Naive thymus-derived CD8-positive, alpha-beta T cell (primary cell): ENCODE data around the gene ME3. TPM values are rescaled to one million over a fixed set of nuclear protein-coding genes. Genes with fewer than 3 reads are reported as not detected.
"Not testable (repeated sequence)": the region's sequence is repeated elsewhere in the genome, so short reads cannot be mapped to it uniquely, and the experiment has no call there.

Source experiments
- ATAC-seq, 2 donors: fragments of 150-1000 bp; cut with Tn5 transposase in 1 of 2; sonication (Bioruptor Pico), chemical (Tn5 transposase) in 1 of 2; 1 replicate in 1 of 2; 2 replicates in 1 of 2; pipeline ENCODE4 v1.10.0; 2021; ENCODE audit warnings: mild to moderate bottlenecking in 2 of 2, moderate library complexity in 2 of 2
- POLR2A ChIA-PET: fragments of 350-600 bp; sonication (Branson Sonifier 250); formaldehyde crosslinking; loops from one replicate; lab custom pipeline; 2021; ENCODE audit warnings: antibody characterized with exemption; lab: Charles Lee
- DNase-seq, 10 donors: peaks; one replicate each; pipeline versions ENCODE4 v3.0.0 to v3.0.0-alpha.2; 2020 to 2022
- H3K27ac Mint-ChIP-seq, 10 donors: one replicate each; pipeline ENCODE4 v1.8.0; 2020 to 2022; ENCODE audit warnings: mild to moderate bottlenecking in 10 of 10, mixed read lengths in 10 of 10, moderate library complexity in 4 of 10, inconsistent platforms in 1 of 10
- H3K27me3 Mint-ChIP-seq, 5 donors: one replicate each; pipeline ENCODE4 v1.8.0; 2021 to 2022; ENCODE audit warnings: mixed read lengths in 5 of 5
- H3K36me3 Mint-ChIP-seq, 3 donors: one replicate each; pipeline ENCODE4 v1.8.0; 2020 to 2022; ENCODE audit warnings: mixed read lengths in 3 of 3, mild to moderate bottlenecking in 2 of 3, inconsistent platforms in 1 of 3
- H3K4me1 Mint-ChIP-seq, 4 donors: one replicate each; pipeline ENCODE4 v1.8.0; 2021 to 2022; ENCODE audit warnings: mixed read lengths in 4 of 4
- H3K4me3 Mint-ChIP-seq, 10 donors: one replicate each; pipeline ENCODE4 v1.8.0; 2020 to 2022; ENCODE audit warnings: mild to moderate bottlenecking in 10 of 10, mixed read lengths in 10 of 10, moderate library complexity in 6 of 10, inconsistent platforms in 1 of 10
- H3K9me3 Mint-ChIP-seq, 9 donors: one replicate each; pipeline ENCODE4 v1.8.0; 2020 to 2022; ENCODE audit warnings: mixed read lengths in 9 of 9, mild to moderate bottlenecking in 3 of 9, inconsistent platforms in 1 of 9, moderate library complexity in 1 of 9
- polyA plus RNA-seq, 3 donors: library from polyadenylated mRNA; unstranded; fragments of 300-500 nt; fragmentation: Illumina TruSeq; gene quantifications; one replicate each; pipeline ENCODE4 v1.2.3, GENCODE V29; 2021
- total RNA-seq, 8 experiments: library from RNA in 2 of 8; stranded (reverse) in 2 of 8; gene quantifications; one replicate each; pipeline ENCODE4 v1.2.3 and lab custom pipeline; 2021 to 2026

Gene ME3
- total and polyA plus RNA-seq, 5 experiments from 2014 or later: 0.48 to 2.5 (median 1.1) TPM

DNA sequence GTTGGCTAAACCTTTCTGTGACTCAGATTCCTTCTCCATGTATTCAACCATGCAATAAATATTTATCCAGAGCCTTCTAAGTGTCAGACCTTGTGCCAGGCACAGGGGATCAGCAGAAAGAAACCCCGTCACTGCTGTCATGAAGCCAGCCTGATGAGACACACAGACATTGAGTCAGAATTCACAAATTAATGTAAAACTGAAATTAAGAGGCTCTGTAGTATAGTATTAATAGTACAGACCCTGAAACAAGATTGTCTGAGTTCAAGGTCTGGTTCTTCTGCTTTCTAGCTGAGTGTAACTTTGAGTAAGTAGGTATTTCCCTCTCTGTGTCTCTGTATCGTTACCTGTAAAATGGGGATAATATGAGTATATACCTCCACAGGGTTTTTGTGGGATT is 46.9 kb downstream of the ME3 start:
- Mint-ChIP-seq H3K4me3 (no peak overlapping the region), H3K36me3 (no peaks in the 10 kb centered on the region), H3K27ac (no peak overlapping the region), H3K4me1 (no peaks in the 10 kb centered on the region), H3K27me3 (peaks cover 0 to 3% (median under 1%) of the 10 kb centered on the region in 5 donors), H3K9me3 (no peaks in the 10 kb centered on the region)
- no peak for ATAC-seq
- POLR2A ChIA-PET: no interaction called here
- DNase-seq: no peak

- Mint-ChIP-seq H3K27me3 (peaks cover 0 to 1% (median 0%) of the 10 kb centered on the region in 5 donors), H3K27ac (no peak overlapping the region), H3K4me1 (no peaks in the 10 kb centered on the region), H3K9me3 (peaks cover 0 to 3% (median 0%) of the 10 kb centered on the region in 9 donors), H3K36me3 (no peaks in the 10 kb centered on the region), H3K4me3 (no peak overlapping the region)
- ATAC-seq (no peak), DNase-seq (no peak)
- POLR2A ChIA-PET: no interaction called here
Measured at GRCh38 chr11:86624366-86624765, 48.0 kb downstream of the ME3 start.

GRCh38 chr11:86623736-86624135 is 48.7 kb downstream of the ME3 start:
- peaks cover 0 to 1% (median 0%) of the 10 kb centered on the region in 5 donors for H3K27me3 Mint-ChIP-seq
- no peak overlapping the region for H3K27ac Mint-ChIP-seq
- no peaks in the 10 kb centered on the region for H3K4me1 Mint-ChIP-seq
- DNase-seq (no peak), ATAC-seq (no peak)
- H3K9me3 Mint-ChIP-seq: peaks cover 0 to 5% (median 0%) of the 10 kb centered on the region in 9 donors
- no peak overlapping the region for H3K4me3 Mint-ChIP-seq
- POLR2A ChIA-PET: no interaction called here
- H3K36me3 Mint-ChIP-seq: no peaks in the 10 kb centered on the region

DNA sequence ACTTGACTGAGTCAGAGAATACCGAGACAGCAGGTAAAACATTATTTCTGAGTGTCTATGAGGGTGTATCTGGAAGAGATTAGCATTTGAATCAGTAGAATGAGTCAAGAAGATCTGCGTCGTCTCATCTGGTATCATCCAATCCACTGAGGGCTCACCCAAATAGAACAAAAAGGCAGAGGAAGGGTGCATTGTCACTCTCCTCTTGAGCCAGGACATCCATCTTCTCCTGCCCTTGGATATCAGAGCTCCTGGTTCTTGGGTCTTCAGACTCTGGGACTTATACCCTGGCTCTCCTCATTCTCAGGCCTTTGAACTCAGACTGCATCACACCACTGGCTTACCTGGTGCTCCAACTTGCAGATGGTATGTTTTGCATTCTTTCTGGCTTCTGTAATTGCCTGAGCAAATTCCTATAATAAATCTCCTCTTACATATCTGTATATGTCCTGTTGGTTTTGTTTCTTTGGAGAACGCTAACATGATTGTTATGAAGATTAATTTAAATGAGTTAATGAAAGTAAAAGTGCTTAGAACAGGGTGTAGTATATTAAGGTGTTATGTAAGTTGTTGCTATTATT is 49.3 kb downstream of the ME3 start:
- H3K36me3 Mint-ChIP-seq: no peaks in the 10 kb centered on the region
- H3K4me1 Mint-ChIP-seq: no peaks in the 10 kb centered on the region
- POLR2A ChIA-PET: no interaction called here
- H3K9me3 Mint-ChIP-seq: peaks cover 0 to 5% (median 0%) of the 10 kb centered on the region in 9 donors
- no peak overlapping the region for H3K27ac Mint-ChIP-seq
- H3K4me3 Mint-ChIP-seq: no peak overlapping the region
- ATAC-seq: no peak
- peaks cover 0 to 1% (median 0%) of the 10 kb centered on the region in 5 donors for H3K27me3 Mint-ChIP-seq
- DNase-seq: no peak

DNA sequence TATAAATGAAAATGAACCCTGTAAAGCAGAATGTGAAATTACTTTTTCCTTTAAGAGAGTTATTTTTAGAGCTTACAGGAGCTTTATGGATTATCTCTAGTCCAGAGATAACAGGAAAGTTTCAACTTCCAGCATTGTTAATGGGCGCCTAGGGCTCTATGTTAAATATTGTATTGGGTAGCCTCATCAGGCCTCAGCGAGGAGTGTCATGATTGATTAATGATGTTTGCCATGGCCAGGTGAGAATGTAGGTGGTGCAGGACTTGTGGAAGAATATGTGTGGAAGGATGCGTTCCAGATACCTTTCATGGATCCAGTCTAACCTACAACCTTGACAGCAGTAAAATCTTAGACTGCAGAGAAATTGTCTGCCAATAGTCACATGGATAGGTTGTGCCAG is 50.6 kb downstream of the ME3 start:
- DNase-seq (no peak), ATAC-seq (no peak)
- POLR2A ChIA-PET: no interaction called here
- Mint-ChIP-seq H3K4me3 (no peak overlapping the region), H3K36me3 (no peaks in the 10 kb centered on the region), H3K4me1 (no peaks in the 10 kb centered on the region), H3K27ac (no peak overlapping the region), H3K27me3 (peaks cover 0 to 1% (median 0%) of the 10 kb centered on the region in 5 donors), H3K9me3 (peaks cover 0 to 5% (median under 1%) of the 10 kb centered on the region in 9 donors)

DNA sequence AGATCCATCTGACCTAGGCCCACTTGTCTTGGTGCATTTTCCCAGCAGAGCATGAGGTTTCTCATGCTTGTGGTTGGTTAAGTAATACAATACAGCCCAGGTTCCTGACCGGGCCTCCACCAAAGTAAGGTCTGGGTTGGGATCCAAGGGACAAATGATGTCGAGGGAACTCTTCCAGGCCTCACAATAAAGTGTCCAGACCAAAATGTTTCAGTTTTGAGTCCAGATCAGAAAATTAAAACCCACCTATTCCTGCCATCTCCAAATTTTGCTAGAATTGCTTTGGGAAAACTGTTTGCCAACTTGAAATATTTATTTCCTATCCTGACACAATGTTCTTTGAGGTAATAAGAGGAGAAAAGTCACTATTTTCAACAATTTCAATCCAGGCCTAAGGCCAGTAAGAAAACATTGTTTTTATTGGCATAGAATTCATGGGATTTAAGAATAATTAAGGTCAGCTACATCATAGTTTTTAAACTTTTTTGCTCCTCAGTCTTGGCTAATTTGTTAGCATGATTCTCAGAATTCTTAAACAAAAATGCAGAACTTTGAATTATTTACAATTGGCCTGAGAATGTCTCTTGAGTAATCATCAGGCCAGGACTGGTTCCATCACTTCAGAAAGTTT is 51.4 kb downstream of the ME3 start:
- peaks cover 0 to 4% (median 0%) of the 10 kb centered on the region in 5 donors for H3K27me3 Mint-ChIP-seq
- no peak for ATAC-seq
- H3K36me3 Mint-ChIP-seq: peaks cover 0 to 5% (median 0%) of the 10 kb centered on the region in 3 donors
- no peaks in the 10 kb centered on the region for H3K4me1 Mint-ChIP-seq
- no peak overlapping the region for H3K4me3 Mint-ChIP-seq
- POLR2A ChIA-PET: no interaction called here
- no peak overlapping the region for H3K27ac Mint-ChIP-seq
- no peak for DNase-seq
- peaks cover 0 to 9% (median 3%) of the 10 kb centered on the region in 9 donors for H3K9me3 Mint-ChIP-seq

DNA sequence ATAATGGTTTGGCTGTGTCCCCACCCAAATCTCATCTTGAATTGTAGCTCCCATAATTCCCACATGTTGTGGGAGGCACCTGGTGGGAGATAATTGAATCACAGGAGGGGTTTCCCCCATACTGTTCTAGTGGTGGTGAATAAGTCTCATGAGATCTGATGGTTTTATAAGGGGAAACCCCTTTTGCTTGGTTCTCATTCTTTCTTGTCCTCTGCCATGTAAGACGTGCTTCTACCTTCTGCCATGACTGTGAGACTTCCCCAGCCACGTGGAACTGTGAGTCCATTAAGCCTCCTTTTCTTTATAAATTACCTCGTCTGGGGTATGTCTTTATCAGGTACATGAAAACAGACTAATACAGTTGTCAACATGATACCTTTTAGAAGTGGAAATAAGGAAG is 53.0 kb downstream of the ME3 start:
- ATAC-seq, H3K4me1 Mint-ChIP-seq, POLR2A ChIA-PET, DNase-seq, H3K36me3 Mint-ChIP-seq, H3K4me3 Mint-ChIP-seq, H3K27ac Mint-ChIP-seq, H3K27me3 Mint-ChIP-seq: not testable (repeated sequence)
- H3K9me3 Mint-ChIP-seq: peaks cover 0 to 17% (median 3%) of the 10 kb centered on the region in 9 donors

GRCh38 chr11:86617502-86617901 is 54.9 kb downstream of the ME3 start:
- POLR2A ChIA-PET: no interaction called here
- Mint-ChIP-seq H3K27ac (no peak overlapping the region), H3K27me3 (peaks cover 0 to 4% (median 0%) of the 10 kb centered on the region in 5 donors), H3K4me1 (no peaks in the 10 kb centered on the region), H3K4me3 (no peak overlapping the region), H3K9me3 (peaks cover 0 to 26% (median 8%) of the 10 kb centered on the region in 9 donors), H3K36me3 (peaks cover 0 to 10% (median 0%) of the 10 kb centered on the region in 3 donors)
- no peak for ATAC-seq
- DNase-seq: no peak

DNA sequence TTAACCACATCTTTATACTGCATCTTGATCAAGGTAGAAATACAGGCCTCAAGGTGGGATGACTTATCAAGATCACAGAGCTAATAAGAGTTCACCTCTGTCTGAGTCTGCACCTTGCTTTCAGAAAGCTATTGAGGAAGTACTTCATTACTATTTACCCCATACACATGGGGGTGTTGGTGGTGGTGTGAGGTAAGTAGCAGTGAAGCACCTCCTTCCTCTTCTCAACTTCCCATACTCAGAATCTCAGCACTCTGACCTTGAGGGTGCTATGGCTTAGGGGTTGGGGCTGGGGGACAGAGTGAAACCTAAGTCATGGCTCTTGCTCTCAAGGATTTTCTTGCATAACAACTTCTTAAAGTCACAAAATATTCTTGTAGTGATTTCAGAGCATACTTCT is 56.9 kb downstream of the ME3 start:
- peaks cover 0 to 4% (median 0%) of the 10 kb centered on the region in 5 donors for H3K27me3 Mint-ChIP-seq
- DNase-seq: no peak
- H3K9me3 Mint-ChIP-seq: peaks cover 0 to 26% (median 8%) of the 10 kb centered on the region in 9 donors
- H3K4me1 Mint-ChIP-seq: no peaks in the 10 kb centered on the region
- H3K36me3 Mint-ChIP-seq: peaks cover 0 to 10% (median 0%) of the 10 kb centered on the region in 3 donors
- POLR2A ChIA-PET: no interaction called here
- no peak overlapping the region for H3K27ac Mint-ChIP-seq
- H3K4me3 Mint-ChIP-seq: no peak overlapping the region
- no peak for ATAC-seq

DNA sequence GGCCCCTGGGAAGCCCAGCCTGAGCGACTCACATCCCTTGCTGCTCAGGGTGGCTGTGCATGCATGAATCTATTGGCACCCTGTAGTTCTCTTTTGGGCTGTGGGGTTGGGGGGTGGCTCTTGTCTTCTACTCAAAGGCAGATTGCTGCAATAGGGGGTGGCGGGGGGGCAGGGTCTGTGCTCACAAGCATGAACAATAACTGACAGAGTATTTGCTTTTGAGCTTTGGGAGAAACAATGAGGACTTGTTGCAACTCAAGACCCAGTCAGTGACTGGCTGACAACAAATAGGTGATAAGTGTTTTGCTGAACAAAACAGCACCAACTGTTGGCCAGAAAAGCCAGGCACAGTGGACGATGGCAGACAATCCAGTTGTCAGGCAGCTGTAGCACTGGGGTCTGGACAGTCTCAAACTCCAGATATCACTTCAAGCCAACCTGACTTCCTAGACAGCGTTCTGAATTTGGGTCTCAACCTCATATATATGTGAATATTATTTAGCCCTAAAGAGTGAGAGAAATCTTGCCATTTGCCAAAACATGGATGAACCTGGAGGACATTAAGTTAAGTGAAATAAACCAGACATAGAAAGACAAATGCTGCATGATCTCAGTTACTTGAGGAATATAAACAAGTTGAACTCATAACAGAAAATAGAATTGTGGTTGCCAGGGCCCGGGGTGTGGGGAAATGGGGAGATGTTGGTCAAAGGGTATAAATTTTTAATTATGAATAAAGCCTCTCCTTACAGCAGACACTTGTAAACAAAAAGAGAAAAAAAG is 61.7 kb downstream of the ME3 start:
- no peak for ATAC-seq
- H3K4me1 Mint-ChIP-seq: peaks cover 0 to 2% (median 0%) of the 10 kb centered on the region in 4 donors
- DNase-seq: no peak
- peaks cover 0 to 4% (median 2%) of the 10 kb centered on the region in 5 donors for H3K27me3 Mint-ChIP-seq
- POLR2A ChIA-PET: no interaction called here
- peaks cover 0 to 21% (median 2%) of the 10 kb centered on the region in 9 donors for H3K9me3 Mint-ChIP-seq
- peaks cover 0 to 6% (median 0%) of the 10 kb centered on the region in 3 donors for H3K36me3 Mint-ChIP-seq
- no peak overlapping the region for H3K27ac Mint-ChIP-seq
- no peak overlapping the region for H3K4me3 Mint-ChIP-seq

DNA sequence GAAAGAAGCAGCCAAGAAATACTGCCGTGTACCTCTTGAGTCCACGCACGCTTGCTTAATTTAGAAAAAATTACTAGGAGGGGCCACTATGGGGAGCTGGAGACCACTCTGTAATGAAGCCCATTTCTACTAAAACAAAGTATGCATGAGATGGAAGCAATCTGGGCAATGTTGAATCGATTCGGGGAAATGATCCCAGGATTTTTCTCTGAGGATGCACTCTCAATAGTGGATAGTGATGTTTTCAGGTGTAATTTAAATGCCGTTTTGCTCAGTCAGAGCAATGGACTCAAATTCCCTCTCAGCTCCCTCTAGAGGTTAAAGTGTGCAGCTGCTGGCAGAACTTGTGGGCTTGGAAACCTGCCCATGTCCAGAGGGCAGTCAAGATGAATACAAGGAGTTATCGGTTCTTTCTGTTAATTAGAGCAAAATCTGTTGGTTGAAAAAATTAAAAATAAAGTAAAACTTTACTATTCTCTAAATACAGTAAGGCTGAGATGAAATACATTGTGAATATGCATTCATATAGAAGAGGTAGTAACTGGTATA is 64.1 kb downstream of the ME3 start:
- H3K9me3 Mint-ChIP-seq: peaks cover 0 to 9% (median 0%) of the 10 kb centered on the region in 9 donors
- H3K36me3 Mint-ChIP-seq: no peaks in the 10 kb centered on the region
- peak in 3 of 10 donors; percentile 7 to 41 (median 26) for DNase-seq
- POLR2A ChIA-PET: no interaction called here
- peak in 1 of 2 donors; percentile 49 for ATAC-seq
- H3K4me3 Mint-ChIP-seq: no peak overlapping the region
- peaks cover 0 to 2% (median 0%) of the 10 kb centered on the region in 5 donors for H3K27me3 Mint-ChIP-seq
- H3K4me1 Mint-ChIP-seq: peaks cover 0 to 2% (median 0%) of the 10 kb centered on the region in 4 donors
- H3K27ac Mint-ChIP-seq: no peak overlapping the region

DNA sequence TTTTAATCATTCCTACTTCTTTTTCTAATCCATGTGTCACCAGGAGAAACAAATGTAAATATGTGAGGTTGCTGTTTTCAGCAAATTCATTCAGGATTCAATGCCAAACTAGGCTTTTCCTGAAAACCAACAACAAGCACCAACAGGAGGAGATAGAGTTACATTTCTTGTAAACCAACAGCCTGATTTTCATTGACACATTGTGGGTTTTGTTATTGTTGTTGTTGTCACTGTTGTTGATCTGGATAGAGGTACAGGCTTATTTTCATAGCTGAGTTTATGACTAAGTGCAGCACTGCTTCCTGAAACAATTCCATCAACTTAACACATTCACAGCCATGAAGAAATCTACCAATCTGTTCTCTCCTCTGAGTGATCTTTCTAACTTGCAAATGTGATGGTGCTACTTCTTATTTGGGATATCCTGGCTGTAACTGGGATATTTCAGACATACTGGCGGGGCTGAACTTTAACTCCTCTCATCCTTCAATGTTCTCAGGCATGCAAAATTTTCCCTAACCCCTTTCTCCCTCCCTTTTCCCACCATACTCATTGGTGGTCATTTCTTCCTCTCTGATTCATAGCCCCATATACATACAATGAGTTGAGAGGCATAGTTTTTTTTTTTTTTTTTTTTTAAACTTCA is 65.5 kb downstream of the ME3 start:
- POLR2A ChIA-PET: no interaction called here
- no peak overlapping the region for H3K27ac Mint-ChIP-seq
- H3K9me3 Mint-ChIP-seq: peaks cover 0 to 5% (median 1%) of the 10 kb centered on the region in 9 donors
- H3K36me3 Mint-ChIP-seq: no peaks in the 10 kb centered on the region
- ATAC-seq (no peak), DNase-seq (no peak)
- H3K27me3 Mint-ChIP-seq: peaks cover 0 to 2% (median 1%) of the 10 kb centered on the region in 5 donors
- H3K4me1 Mint-ChIP-seq: peaks cover 0 to 2% (median 0%) of the 10 kb centered on the region in 4 donors
- no peak overlapping the region for H3K4me3 Mint-ChIP-seq
